ENCODE results near the gene SPTLC2.
"Not testable (repeated sequence)": the region's sequence is repeated elsewhere in the genome, so short reads cannot be mapped to it uniquely, and the experiment has no call there.

Gene SPTLC2

GRCh38 chr14:77609922-77610321 is 6.5 kb downstream of the SPTLC2 start:
- Mint-ChIP-seq H3K27ac (no peak overlapping the region), H3K4me1 (peaks cover 78% of the 10 kb centered on the region), H3K4me3 (no peak overlapping the region), H3K9me3 (no peaks in the 10 kb centered on the region), H3K27me3 (no peaks in the 10 kb centered on the region)
- ATAC-seq = no peak
- no peak for DNase-seq

GRCh38 chr14:77607741-77608302 is 8.6 kb downstream of the SPTLC2 start:
- peak; percentile 12 to 29 for DNase-seq
- H3K9me3 Mint-ChIP-seq = no peaks in the 10 kb centered on the region
- H3K4me3 Mint-ChIP-seq = peak overlapping the region; percentile 51 to 78
- peak overlapping the region; percentile 16 to 91 for H3K27ac Mint-ChIP-seq
- H3K27me3 Mint-ChIP-seq = no peaks in the 10 kb centered on the region
- H3K4me1 Mint-ChIP-seq = peaks cover 69% of the 10 kb centered on the region
- ATAC-seq = peak; percentile 89

GRCh38 chr14:77605392-77605972 is 11.0 kb downstream of the SPTLC2 start:
- Mint-ChIP-seq H3K27ac (peak overlapping the region in 1 of 2 donors; percentile 12), H3K4me3 (peak overlapping the region in 1 of 2 donors; percentile 2), H3K4me1 (peaks cover 67% of the 10 kb centered on the region), H3K9me3 (peaks cover 10 to 13% of the 10 kb centered on the region in 2 donors), H3K27me3 (no peaks in the 10 kb centered on the region)
- peak; percentile 40 for ATAC-seq
- DNase-seq = no peak

- Mint-ChIP-seq H3K4me1 (peaks cover 76% of the 10 kb centered on the region), H3K4me3 (no peak overlapping the region), H3K27me3 (no peaks in the 10 kb centered on the region), H3K9me3 (peaks cover 10 to 13% of the 10 kb centered on the region in 2 donors), H3K27ac (no peak overlapping the region)
- ATAC-seq (no peak), DNase-seq (no peak)
These were observed 12.7 kb downstream of the SPTLC2 start for GRCh38 chr14:77603654-77604255.

- H3K27me3 Mint-ChIP-seq = no peaks in the 10 kb centered on the region
- no peak overlapping the region for H3K4me3 Mint-ChIP-seq
- H3K9me3 Mint-ChIP-seq = peaks cover 10 to 13% of the 10 kb centered on the region in 2 donors
- H3K4me1 Mint-ChIP-seq = peaks cover 74% of the 10 kb centered on the region
- ATAC-seq (no peak), DNase-seq (no peak)
- H3K27ac Mint-ChIP-seq = no peak overlapping the region
These were observed 13.4 kb downstream of the SPTLC2 start for GRCh38 chr14:77603031-77603430.

GRCh38 chr14:77601846-77602619 is 14.4 kb downstream of the SPTLC2 start:
- ATAC-seq = no peak

GRCh38 chr14:77599889-77600288 is 16.5 kb downstream of the SPTLC2 start:
- no peak overlapping the region for H3K4me3 Mint-ChIP-seq
- H3K27ac Mint-ChIP-seq = peak overlapping the region in 1 of 2 donors; percentile 4
- no peaks in the 10 kb centered on the region for H3K27me3 Mint-ChIP-seq
- peaks cover 10 to 13% of the 10 kb centered on the region in 2 donors for H3K9me3 Mint-ChIP-seq
- peaks cover 46% of the 10 kb centered on the region for H3K4me1 Mint-ChIP-seq
- DNase-seq (no peak), ATAC-seq (no peak)

More at GRCh38 chr14:77601846-77602619, 14.4 kb downstream of the SPTLC2 start:
- peaks cover 67% of the 10 kb centered on the region for H3K4me1 Mint-ChIP-seq
- no peaks in the 10 kb centered on the region for H3K27me3 Mint-ChIP-seq
- no peak overlapping the region for H3K4me3 Mint-ChIP-seq
- peak overlapping the region in 1 of 2 donors; percentile 11 for H3K27ac Mint-ChIP-seq
- peaks cover 10 to 13% of the 10 kb centered on the region in 2 donors for H3K9me3 Mint-ChIP-seq
- DNase-seq = no peak

GRCh38 chr14:77598366-77599070 is 17.9 kb downstream of the SPTLC2 start:
- peak overlapping the region; percentile 74 to 93 for H3K27ac Mint-ChIP-seq
- peaks cover 51% of the 10 kb centered on the region for H3K4me1 Mint-ChIP-seq
- ATAC-seq = peak; percentile 68
- DNase-seq = no peak
- H3K27me3 Mint-ChIP-seq = no peaks in the 10 kb centered on the region
- peaks cover 10 to 13% of the 10 kb centered on the region in 2 donors for H3K9me3 Mint-ChIP-seq
- peak overlapping the region; percentile 64 to 76 for H3K4me3 Mint-ChIP-seq

GRCh38 chr14:77593501-77593961 is 22.9 kb downstream of the SPTLC2 start:
- Mint-ChIP-seq H3K9me3 (no peaks in the 10 kb centered on the region), H3K4me3 (peak overlapping the region; percentile 31 to 67), H3K27ac (peak overlapping the region; percentile 88 to 95), H3K4me1 (peaks cover 61% of the 10 kb centered on the region), H3K27me3 (no peaks in the 10 kb centered on the region)
- no peak for DNase-seq
- peak; percentile 85 for ATAC-seq

GRCh38 chr14:77590845-77591485 is 25.5 kb downstream of the SPTLC2 start:
- Mint-ChIP-seq H3K4me1 (peaks cover 74% of the 10 kb centered on the region), H3K27ac (peak overlapping the region in 1 of 2 donors; percentile 48), H3K9me3 (no peaks in the 10 kb centered on the region), H3K4me3 (peak overlapping the region in 1 of 2 donors; percentile 38), H3K27me3 (no peaks in the 10 kb centered on the region)
- ATAC-seq = peak; percentile 61
- no peak for DNase-seq

GRCh38 chr14:77589099-77589498 is 27.3 kb downstream of the SPTLC2 start:
- peak overlapping the region in 1 of 2 donors; percentile 52 for H3K4me3 Mint-ChIP-seq
- ATAC-seq (peak; percentile 47), DNase-seq (no peak)
- H3K9me3 Mint-ChIP-seq = no peaks in the 10 kb centered on the region
- H3K4me1 Mint-ChIP-seq = peaks cover 66% of the 10 kb centered on the region
- H3K27me3 Mint-ChIP-seq = no peaks in the 10 kb centered on the region
- peak overlapping the region in 1 of 2 donors; percentile 52 for H3K27ac Mint-ChIP-seq

- peaks cover 63% of the 10 kb centered on the region for H3K4me1 Mint-ChIP-seq
These were observed 27.9 kb downstream of the SPTLC2 start for GRCh38 chr14:77588411-77589025.

GRCh38 chr14:77585385-77585784 is 31.1 kb downstream of the SPTLC2 start:
- Mint-ChIP-seq H3K4me3 (no peak overlapping the region), H3K27ac (no peak overlapping the region), H3K27me3 (no peaks in the 10 kb centered on the region), H3K9me3 (no peaks in the 10 kb centered on the region), H3K4me1 (peaks cover 63% of the 10 kb centered on the region)
- DNase-seq (no peak), ATAC-seq (no peak)

More at GRCh38 chr14:77588411-77589025, 27.9 kb downstream of the SPTLC2 start:
- ATAC-seq, H3K9me3 Mint-ChIP-seq, H3K27me3 Mint-ChIP-seq, DNase-seq: not testable (repeated sequence)
- H3K4me3 Mint-ChIP-seq = peak overlapping the region; percentile 41 to 42
- peak overlapping the region in 1 of 2 donors; percentile 83 for H3K27ac Mint-ChIP-seq

GRCh38 chr14:77584809-77585208 is 31.6 kb downstream of the SPTLC2 start:
- H3K9me3 Mint-ChIP-seq = no peaks in the 10 kb centered on the region
- ATAC-seq (no peak), DNase-seq (no peak)
- H3K4me1 Mint-ChIP-seq = peaks cover 61% of the 10 kb centered on the region
- H3K27me3 Mint-ChIP-seq = no peaks in the 10 kb centered on the region
- no peak overlapping the region for H3K4me3 Mint-ChIP-seq
- H3K27ac Mint-ChIP-seq = no peak overlapping the region

All from stimulated activated naive CD8-positive, alpha-beta T cell treated with anti-CD3 and anti-CD28 coated beads, Interleukin-15, amount 100 ng/mL, for 72 hours (primary cell).